Measurements from ENCODE around the gene PEX10. TPM values are rescaled to one million over a fixed set of nuclear protein-coding genes. Genes with fewer than 3 reads are reported as not detected.

Gene PEX10
- total and polyA plus RNA-seq, 10 of the 15 experiments (the other 5 are each of a cell fraction or from before 2014, with no cell fraction given): 0.24 to 24.9 (median 16.8) TPM; not detected in 1

DNA sequence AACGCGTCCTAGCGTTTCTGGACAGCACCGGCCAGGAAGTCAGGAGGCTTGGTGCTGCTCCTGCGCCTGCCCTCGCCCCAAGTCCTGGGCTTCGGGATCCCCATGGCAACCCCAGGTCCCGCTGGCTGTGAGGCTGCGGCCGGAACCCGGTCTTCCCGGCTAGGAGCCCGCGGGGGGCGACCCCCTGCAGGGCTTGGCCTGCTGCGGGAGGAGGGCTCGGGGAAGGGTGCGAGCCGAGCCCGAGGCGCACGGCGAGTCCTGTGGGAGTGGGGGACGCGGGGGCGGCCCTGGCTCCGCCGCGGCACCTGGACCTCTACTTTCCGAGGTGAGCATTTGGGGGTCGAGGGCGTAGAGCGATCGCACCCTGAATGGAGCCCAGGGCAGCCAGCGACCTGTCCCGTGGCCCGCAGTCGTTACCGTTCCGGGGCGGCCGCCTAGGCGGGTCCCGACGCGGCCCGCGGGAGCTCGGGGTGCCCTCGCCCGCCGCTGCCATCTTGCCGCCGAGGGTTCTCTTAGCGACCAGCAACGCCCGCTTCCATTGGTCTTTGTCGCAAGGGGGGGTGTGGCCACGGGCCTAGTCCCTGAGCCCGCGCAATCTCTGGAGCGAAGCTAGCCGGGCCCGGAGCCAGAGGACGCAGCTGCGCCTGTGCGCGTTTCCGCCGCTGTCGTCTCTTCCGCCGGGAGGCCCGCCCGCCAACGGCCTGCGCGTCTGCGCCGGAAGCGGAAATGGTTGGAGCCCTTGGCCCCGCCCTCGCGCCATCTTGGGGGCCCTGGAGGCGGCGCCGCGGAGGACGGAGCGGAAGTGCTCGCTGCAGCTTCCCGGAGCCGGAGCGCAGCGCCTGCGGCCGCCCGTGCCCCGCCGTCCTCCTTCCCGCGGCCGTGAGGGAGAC is 21.1 kb downstream of the PEX10 start, which contains the start of the genes MORN1 and RER1 (continued):
- TF ChIP-seq ZNF274 (IDR thresholded peaks at IDR 0.05; ENCODE audit: insufficient read depth, insufficient read length) (no peak), CHD2 (IDR thresholded peaks at IDR 0.05; ENCODE audit: borderline replicate concordance, low read depth, low read length) (peak; percentile 79; the same call in 1 of the 2 replicates), ESRRA (IDR thresholded peaks at IDR 0.05; ENCODE audit: low read length) (no peak), SMC3 (IDR thresholded peaks at IDR 0.05; ENCODE audit: borderline replicate concordance, low read length) (no peak), SMAD5 (IDR thresholded peaks at IDR 0.05; ENCODE audit: low read depth) (no peak), SIN3A (IDR thresholded peaks at IDR 0.05; ENCODE audit: low read depth, low read length) (peak; percentile 98), ZNF217 (IDR thresholded peaks at IDR 0.05) (no peak), RCOR1 (conservative IDR thresholded peaks at IDR 0.05; ENCODE audit: low read depth, low read length) (no peak), MYC (IDR thresholded peaks at IDR 0.05; ENCODE audit: insufficient read depth, insufficient read length, insufficient replicate concordance, low read length, severe bottlenecking) (no peak), RFX5 (IDR thresholded peaks at IDR 0.05; ENCODE audit: low read depth, low read length) (peak; percentile 48; the same call in 1 of the 2 replicates), SMARCA5 (IDR thresholded peaks at IDR 0.05) (no peak; the same call in 1 of the 2 replicates)
- TF ChIP-seq, protein P1, sequence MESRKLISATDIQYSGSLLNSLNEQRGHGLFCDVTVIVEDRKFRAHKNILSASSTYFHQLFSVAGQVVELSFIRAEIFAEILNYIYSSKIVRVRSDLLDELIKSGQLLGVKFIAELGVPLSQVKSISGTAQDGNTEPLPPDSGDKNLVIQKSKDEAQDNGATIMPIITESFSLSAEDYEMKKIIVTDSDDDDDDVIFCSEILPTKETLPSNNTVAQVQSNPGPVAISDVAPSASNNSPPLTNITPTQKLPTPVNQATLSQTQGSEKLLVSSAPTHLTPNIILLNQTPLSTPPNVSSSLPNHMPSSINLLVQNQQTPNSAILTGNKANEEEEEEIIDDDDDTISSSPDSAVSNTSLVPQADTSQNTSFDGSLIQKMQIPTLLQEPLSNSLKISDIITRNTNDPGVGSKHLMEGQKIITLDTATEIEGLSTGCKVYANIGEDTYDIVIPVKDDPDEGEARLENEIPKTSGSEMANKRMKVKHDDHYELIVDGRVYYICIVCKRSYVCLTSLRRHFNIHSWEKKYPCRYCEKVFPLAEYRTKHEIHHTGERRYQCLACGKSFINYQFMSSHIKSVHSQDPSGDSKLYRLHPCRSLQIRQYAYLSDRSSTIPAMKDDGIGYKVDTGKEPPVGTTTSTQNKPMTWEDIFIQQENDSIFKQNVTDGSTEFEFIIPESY (IDR thresholded peaks at IDR 0.05): no peak
- TF ChIP-seq, protein P2, sequence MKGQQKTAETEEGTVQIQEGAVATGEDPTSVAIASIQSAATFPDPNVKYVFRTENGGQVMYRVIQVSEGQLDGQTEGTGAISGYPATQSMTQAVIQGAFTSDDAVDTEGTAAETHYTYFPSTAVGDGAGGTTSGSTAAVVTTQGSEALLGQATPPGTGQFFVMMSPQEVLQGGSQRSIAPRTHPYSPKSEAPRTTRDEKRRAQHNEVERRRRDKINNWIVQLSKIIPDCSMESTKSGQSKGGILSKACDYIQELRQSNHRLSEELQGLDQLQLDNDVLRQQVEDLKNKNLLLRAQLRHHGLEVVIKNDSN (IDR thresholded peaks at IDR 0.05; ENCODE audit: borderline replicate concordance, extremely low read length, insufficient read depth, low read depth, low read length): no peak
- TF ChIP-seq, protein P3, sequence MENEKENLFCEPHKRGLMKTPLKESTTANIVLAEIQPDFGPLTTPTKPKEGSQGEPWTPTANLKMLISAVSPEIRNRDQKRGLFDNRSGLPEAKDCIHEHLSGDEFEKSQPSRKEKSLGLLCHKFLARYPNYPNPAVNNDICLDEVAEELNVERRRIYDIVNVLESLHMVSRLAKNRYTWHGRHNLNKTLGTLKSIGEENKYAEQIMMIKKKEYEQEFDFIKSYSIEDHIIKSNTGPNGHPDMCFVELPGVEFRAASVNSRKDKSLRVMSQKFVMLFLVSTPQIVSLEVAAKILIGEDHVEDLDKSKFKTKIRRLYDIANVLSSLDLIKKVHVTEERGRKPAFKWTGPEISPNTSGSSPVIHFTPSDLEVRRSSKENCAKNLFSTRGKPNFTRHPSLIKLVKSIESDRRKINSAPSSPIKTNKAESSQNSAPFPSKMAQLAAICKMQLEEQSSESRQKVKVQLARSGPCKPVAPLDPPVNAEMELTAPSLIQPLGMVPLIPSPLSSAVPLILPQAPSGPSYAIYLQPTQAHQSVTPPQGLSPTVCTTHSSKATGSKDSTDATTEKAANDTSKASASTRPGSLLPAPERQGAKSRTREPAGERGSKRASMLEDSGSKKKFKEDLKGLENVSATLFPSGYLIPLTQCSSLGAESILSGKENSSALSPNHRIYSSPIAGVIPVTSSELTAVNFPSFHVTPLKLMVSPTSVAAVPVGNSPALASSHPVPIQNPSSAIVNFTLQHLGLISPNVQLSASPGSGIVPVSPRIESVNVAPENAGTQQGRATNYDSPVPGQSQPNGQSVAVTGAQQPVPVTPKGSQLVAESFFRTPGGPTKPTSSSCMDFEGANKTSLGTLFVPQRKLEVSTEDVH (IDR thresholded peaks at IDR 0.05; ENCODE audit: low read depth, partially characterized antibody): no peak
- TF ChIP-seq, protein P4, sequence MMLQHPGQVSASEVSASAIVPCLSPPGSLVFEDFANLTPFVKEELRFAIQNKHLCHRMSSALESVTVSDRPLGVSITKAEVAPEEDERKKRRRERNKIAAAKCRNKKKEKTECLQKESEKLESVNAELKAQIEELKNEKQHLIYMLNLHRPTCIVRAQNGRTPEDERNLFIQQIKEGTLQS (IDR thresholded peaks at IDR 0.05; ENCODE audit: borderline replicate concordance, extremely low read depth, low read depth, low read length): no peak
- TF ChIP-seq, protein P5, sequence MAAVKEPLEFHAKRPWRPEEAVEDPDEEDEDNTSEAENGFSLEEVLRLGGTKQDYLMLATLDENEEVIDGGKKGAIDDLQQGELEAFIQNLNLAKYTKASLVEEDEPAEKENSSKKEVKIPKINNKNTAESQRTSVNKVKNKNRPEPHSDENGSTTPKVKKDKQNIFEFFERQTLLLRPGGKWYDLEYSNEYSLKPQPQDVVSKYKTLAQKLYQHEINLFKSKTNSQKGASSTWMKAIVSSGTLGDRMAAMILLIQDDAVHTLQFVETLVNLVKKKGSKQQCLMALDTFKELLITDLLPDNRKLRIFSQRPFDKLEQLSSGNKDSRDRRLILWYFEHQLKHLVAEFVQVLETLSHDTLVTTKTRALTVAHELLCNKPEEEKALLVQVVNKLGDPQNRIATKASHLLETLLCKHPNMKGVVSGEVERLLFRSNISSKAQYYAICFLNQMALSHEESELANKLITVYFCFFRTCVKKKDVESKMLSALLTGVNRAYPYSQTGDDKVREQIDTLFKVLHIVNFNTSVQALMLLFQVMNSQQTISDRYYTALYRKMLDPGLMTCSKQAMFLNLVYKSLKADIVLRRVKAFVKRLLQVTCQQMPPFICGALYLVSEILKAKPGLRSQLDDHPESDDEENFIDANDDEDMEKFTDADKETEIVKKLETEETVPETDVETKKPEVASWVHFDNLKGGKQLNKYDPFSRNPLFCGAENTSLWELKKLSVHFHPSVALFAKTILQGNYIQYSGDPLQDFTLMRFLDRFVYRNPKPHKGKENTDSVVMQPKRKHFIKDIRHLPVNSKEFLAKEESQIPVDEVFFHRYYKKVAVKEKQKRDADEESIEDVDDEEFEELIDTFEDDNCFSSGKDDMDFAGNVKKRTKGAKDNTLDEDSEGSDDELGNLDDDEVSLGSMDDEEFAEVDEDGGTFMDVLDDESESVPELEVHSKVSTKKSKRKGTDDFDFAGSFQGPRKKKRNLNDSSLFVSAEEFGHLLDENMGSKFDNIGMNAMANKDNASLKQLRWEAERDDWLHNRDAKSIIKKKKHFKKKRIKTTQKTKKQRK (IDR thresholded peaks at IDR 0.05; ENCODE audit: low read depth, low read length): no peak
